ENCODE measurements around the gene CIDEB. TPM values are rescaled to one million over a fixed set of nuclear protein-coding genes. Genes with fewer than 3 reads are reported as not detected.

CIDEB gene
- total and polyA plus RNA-seq, 9 of the 15 experiments (the other 6 are each of a cell fraction or from before 2014, with no cell fraction given) = 0.03 to 0.35 (median 0.09) TPM; not detected in 3

GRCh38 chr14:24271134-24271833 is 36.5 kb downstream of the CIDEB start, which contains the start of gene RABGGTA (continued):
- TF ChIP-seq ZNF445 (CRISPR knock-in tag; IDR thresholded peaks at IDR 0.05; ENCODE audit: low read depth) = no peak
- TF ChIP-seq ZNF124 (CRISPR knock-in tag; IDR thresholded peaks at IDR 0.05) = no peak
- 0 out of 2 replicates have a peak, but pooled peaks have one; percentile 50 for TF ChIP-seq ELF2 (CRISPR knock-in tag; IDR thresholded peaks at IDR 0.05)
- TF ChIP-seq PTRF (tag; IDR thresholded peaks at IDR 0.05) = no peak
- TF ChIP-seq MCM3 (IDR thresholded peaks at IDR 0.05) = no peak
- no peak for TF ChIP-seq STAT5B (CRISPR knock-in tag; IDR thresholded peaks at IDR 0.05)
- peak; percentile 95 to 96 for TF ChIP-seq NRF1 (conservative IDR thresholded peaks at IDR 0.05 in 1 of 2, IDR thresholded peaks at IDR 0.05 in 1 of 2)
- 0 out of 2 replicates have a peak, but pooled peaks have one; percentile 60 for TF ChIP-seq CBX1 (IDR thresholded peaks at IDR 0.05; ENCODE audit: low read depth)
- no peak for TF ChIP-seq COPS2 (conservative IDR thresholded peaks at IDR 0.05)
- no peak for TF ChIP-seq CREB5 (CRISPR knock-in tag; IDR thresholded peaks at IDR 0.05)
- TF ChIP-seq TAF1 (IDR thresholded peaks at IDR 0.05; ENCODE audit: control insufficient read depth, extremely low read depth, insufficient read depth, low read length, severe bottlenecking) = peak; percentile 55
- TF ChIP-seq ARID2 (IDR thresholded peaks at IDR 0.05) = no peak
- TF ChIP-seq ZNF449 (CRISPR knock-in tag; IDR thresholded peaks at IDR 0.05) = no peak
- peak; percentile 94 for TF ChIP-seq POLR2G (IDR thresholded peaks at IDR 0.05; ENCODE audit: low read depth, low read length)
- TF ChIP-seq GTF2E2 (tag; IDR thresholded peaks at IDR 0.05) = no peak
- TF ChIP-seq ETS1 (conservative IDR thresholded peaks at IDR 0.05; ENCODE audit: control insufficient read depth, low read depth, low read length) = peak; percentile 60; the same call in 1 of the 2 replicates
- peak; percentile 73 to 83 for TF ChIP-seq MNT (conservative IDR thresholded peaks at IDR 0.05)
- TF ChIP-seq THRB (CRISPR knock-in tag; conservative IDR thresholded peaks at IDR 0.05) = no peak
- TF ChIP-seq STAG1 (CRISPR knock-in tag; IDR thresholded peaks at IDR 0.05; ENCODE audit: borderline replicate concordance) = no peak
- no peak for TF ChIP-seq HSF4 (CRISPR knock-in tag; IDR thresholded peaks at IDR 0.05; ENCODE audit: borderline replicate concordance)
- TF ChIP-seq EP400 (IDR thresholded peaks at IDR 0.05) = peak; percentile 84

Data from K562 (cell line).